Suprapubic skin (tissue), 4 donors: ENCODE results near the gene LIN28B. TPM values are rescaled to one million over a fixed set of nuclear protein-coding genes. Genes with fewer than 3 reads are reported as not detected.

Experiments used
- DNase-seq, 2 donors: peaks; one replicate each; pipeline ENCODE4 v3.0.0-alpha.2; 2019; ENCODE audit warnings: low spot score in 2 of 2
- H3K27ac ChIP-seq: fragments of 200-600 bp; sonication (generic); one replicate; pipeline ENCODE4 v1.5.1; 2019
- H3K27me3 ChIP-seq: fragments of 200-600 bp; sonication (generic); one replicate; pipeline ENCODE4 v1.5.1; 2019
- H3K36me3 ChIP-seq: fragments of 200-600 bp; sonication (generic); one replicate; pipeline ENCODE4 v1.5.1; 2019
- H3K4me1 ChIP-seq: fragments of 200-600 bp; sonication (generic); one replicate; pipeline ENCODE4 v1.5.1; 2019
- H3K4me3 ChIP-seq: fragments of 200-600 bp; sonication (generic); one replicate; pipeline ENCODE4 v1.5.1; 2019; ENCODE audit warnings: mild to moderate bottlenecking
- H3K9me3 ChIP-seq: fragments of 200-600 bp; sonication (generic); one replicate; pipeline ENCODE4 v1.5.1; 2019
- CTCF ChIP-seq, 2 donors: fragments of 200-600 bp in 1 of 2; fragments of 450-650 bp in 1 of 2; sonication (generic) in 1 of 2; IDR thresholded peaks; one replicate each; pipeline ENCODE4 v1.5.1; 2016 to 2019; ENCODE audit warnings: antibody characterized with exemption in 2 of 2, mild to moderate bottlenecking in 1 of 2, moderate library complexity in 1 of 2
- EP300 ChIP-seq: sonication (generic); formaldehyde crosslinking; IDR thresholded peaks from one replicate; pipeline ENCODE4 v1.6.1; 2017; ENCODE audit warnings: antibody characterized with exemption
- POLR2A ChIP-seq, 2 donors: fragments of 450-650 bp; IDR thresholded peaks; one replicate each; pipeline ENCODE4 v1.6.1; 2017; ENCODE audit warnings: antibody characterized with exemption in 2 of 2, mild to moderate bottlenecking in 2 of 2, moderate library complexity in 2 of 2
- POLR2AphosphoS5 ChIP-seq, 3 donors: sonication (generic); formaldehyde crosslinking; IDR thresholded peaks; one replicate each; pipeline ENCODE4 v1.6.1; 2017; ENCODE audit warnings: antibody characterized with exemption in 3 of 3
- WGBS: methylation state at CpG from one replicate; pipeline ENCODE4 v1.1.5; 2018; 5-methylcytosine and 5-hydroxymethylcytosine counted together
- total RNA-seq, 4 donors: library from RNA; depleted of rRNA; stranded (reverse); fragments of >200 nt; gene quantifications; one replicate each; pipeline ENCODE4 v1.1.0, GENCODE V29; 2016

The LIN28B gene
- total RNA-seq, 4 donors from 2014 or later: not detected

- 94% methylated on average over 3 of the region's 3 CpGs for WGBS
- no peak for DNase-seq
- Histone ChIP-seq H3K4me1 (no peaks in the 10 kb centered on the region), H3K36me3 (peaks cover 3% of the 10 kb centered on the region), H3K4me3 (no peak overlapping the region), H3K27me3 (no peaks in the 10 kb centered on the region), H3K27ac (no peak overlapping the region), H3K9me3 (no peaks in the 10 kb centered on the region)
- no peak for TF ChIP-seq CTCF (IDR thresholded peaks at IDR 0.05)
- no peak for TF ChIP-seq POLR2AphosphoS5 (IDR thresholded peaks at IDR 0.05)
- no peak for TF ChIP-seq POLR2A (IDR thresholded peaks at IDR 0.05)
- no peak for TF ChIP-seq EP300
These were observed 148.2 kb downstream of the LIN28B start for GRCh38 chr6:105105094-105105493.

GRCh38 chr6:105106260-105106659 lies 149.4 kb downstream of the LIN28B start:
- no peak overlapping the region for H3K27ac ChIP-seq
- no peaks in the 10 kb centered on the region for H3K9me3 ChIP-seq
- DNase-seq: no peak
- no peaks in the 10 kb centered on the region for H3K4me1 ChIP-seq
- no peak overlapping the region for H3K4me3 ChIP-seq
- 91% methylated on average over 8 of the region's 8 CpGs for WGBS
- TF ChIP-seq POLR2A (IDR thresholded peaks at IDR 0.05): no peak
- TF ChIP-seq CTCF (IDR thresholded peaks at IDR 0.05): no peak
- TF ChIP-seq EP300: no peak
- no peak for TF ChIP-seq POLR2AphosphoS5 (IDR thresholded peaks at IDR 0.05)
- H3K27me3 ChIP-seq: no peaks in the 10 kb centered on the region
- H3K36me3 ChIP-seq: peaks cover 3% of the 10 kb centered on the region

GRCh38 chr6:105107207-105107606 lies 150.3 kb downstream of the LIN28B start:
- WGBS: 72% methylated on average over 1 of the region's 1 CpG
- DNase-seq: no peak
- Histone ChIP-seq H3K27ac (no peak overlapping the region), H3K36me3 (peaks cover 3% of the 10 kb centered on the region), H3K4me1 (no peaks in the 10 kb centered on the region), H3K27me3 (no peaks in the 10 kb centered on the region), H3K4me3 (no peak overlapping the region), H3K9me3 (no peaks in the 10 kb centered on the region)
- TF ChIP-seq EP300: no peak

GRCh38 chr6:105108631-105109262 lies 151.8 kb downstream of the LIN28B start:
- H3K4me3 ChIP-seq: no peak overlapping the region
- peaks cover 3% of the 10 kb centered on the region for H3K36me3 ChIP-seq
- H3K9me3 ChIP-seq: no peaks in the 10 kb centered on the region
- WGBS: 87% methylated on average over 7 of the region's 7 CpGs
- H3K27ac ChIP-seq: no peak overlapping the region
- H3K4me1 ChIP-seq: no peaks in the 10 kb centered on the region
- no peaks in the 10 kb centered on the region for H3K27me3 ChIP-seq
- no peak for DNase-seq
- TF ChIP-seq POLR2AphosphoS5 (IDR thresholded peaks at IDR 0.05) (no peak), POLR2A (IDR thresholded peaks at IDR 0.05) (no peak), CTCF (IDR thresholded peaks at IDR 0.05) (no peak)

GRCh38 chr6:105109955-105110895 lies 153.3 kb downstream of the LIN28B start:
- Histone ChIP-seq H3K27ac (no peak overlapping the region), H3K4me1 (no peaks in the 10 kb centered on the region), H3K27me3 (no peaks in the 10 kb centered on the region), H3K9me3 (no peaks in the 10 kb centered on the region), H3K36me3 (peaks cover 3% of the 10 kb centered on the region), H3K4me3 (no peak overlapping the region)
- WGBS: 79% methylated on average over 8 of the region's 8 CpGs
- TF ChIP-seq POLR2AphosphoS5 (IDR thresholded peaks at IDR 0.05) (no peak), CTCF (IDR thresholded peaks at IDR 0.05) (no peak), EP300 (no peak), POLR2A (IDR thresholded peaks at IDR 0.05) (no peak)
- DNase-seq: no peak
